ENCODE data around the gene AQP2. TPM values are rescaled to one million over a fixed set of nuclear protein-coding genes. Genes with fewer than 3 reads are reported as not detected.

The AQP2 gene
- total RNA-seq, 1 experiment from 2014 or later: 0.36 TPM

- Histone ChIP-seq H3K27ac (ENCODE audit: low read length) (no peak overlapping the region), H3K4me1 (ENCODE audit: control insufficient read depth, insufficient read depth, low read length) (peaks cover 20% of the 10 kb centered on the region; the same call in 1 of the 2 replicates), H3K4me3 (ENCODE audit: low read depth in 2 of 2, low read length in 2 of 2) (no peak overlapping the region), H3K36me3 (ENCODE audit: control insufficient read depth, insufficient read depth, low read length) (no peaks in the 10 kb centered on the region), H3K27me3 (ENCODE audit: control insufficient read depth, insufficient read depth, low read length) (no peaks in the 10 kb centered on the region), H3K9me3 (ENCODE audit: control insufficient read depth, insufficient read depth, low read depth, low read length) (no peaks in the 10 kb centered on the region)
- TF ChIP-seq, protein P1, sequence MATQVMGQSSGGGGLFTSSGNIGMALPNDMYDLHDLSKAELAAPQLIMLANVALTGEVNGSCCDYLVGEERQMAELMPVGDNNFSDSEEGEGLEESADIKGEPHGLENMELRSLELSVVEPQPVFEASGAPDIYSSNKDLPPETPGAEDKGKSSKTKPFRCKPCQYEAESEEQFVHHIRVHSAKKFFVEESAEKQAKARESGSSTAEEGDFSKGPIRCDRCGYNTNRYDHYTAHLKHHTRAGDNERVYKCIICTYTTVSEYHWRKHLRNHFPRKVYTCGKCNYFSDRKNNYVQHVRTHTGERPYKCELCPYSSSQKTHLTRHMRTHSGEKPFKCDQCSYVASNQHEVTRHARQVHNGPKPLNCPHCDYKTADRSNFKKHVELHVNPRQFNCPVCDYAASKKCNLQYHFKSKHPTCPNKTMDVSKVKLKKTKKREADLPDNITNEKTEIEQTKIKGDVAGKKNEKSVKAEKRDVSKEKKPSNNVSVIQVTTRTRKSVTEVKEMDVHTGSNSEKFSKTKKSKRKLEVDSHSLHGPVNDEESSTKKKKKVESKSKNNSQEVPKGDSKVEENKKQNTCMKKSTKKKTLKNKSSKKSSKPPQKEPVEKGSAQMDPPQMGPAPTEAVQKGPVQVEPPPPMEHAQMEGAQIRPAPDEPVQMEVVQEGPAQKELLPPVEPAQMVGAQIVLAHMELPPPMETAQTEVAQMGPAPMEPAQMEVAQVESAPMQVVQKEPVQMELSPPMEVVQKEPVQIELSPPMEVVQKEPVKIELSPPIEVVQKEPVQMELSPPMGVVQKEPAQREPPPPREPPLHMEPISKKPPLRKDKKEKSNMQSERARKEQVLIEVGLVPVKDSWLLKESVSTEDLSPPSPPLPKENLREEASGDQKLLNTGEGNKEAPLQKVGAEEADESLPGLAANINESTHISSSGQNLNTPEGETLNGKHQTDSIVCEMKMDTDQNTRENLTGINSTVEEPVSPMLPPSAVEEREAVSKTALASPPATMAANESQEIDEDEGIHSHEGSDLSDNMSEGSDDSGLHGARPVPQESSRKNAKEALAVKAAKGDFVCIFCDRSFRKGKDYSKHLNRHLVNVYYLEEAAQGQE (IDR thresholded peaks at IDR 0.05; ENCODE audit: insufficient read depth in 1 of 2, low read depth in 2 of 2, low read length in 1 of 2): no peak
- no peak for TF ChIP-seq TCF7L2 (IDR thresholded peaks at IDR 0.05; ENCODE audit: low read depth, low read length)
- TF ChIP-seq CTCF (IDR thresholded peaks at IDR 0.05): no peak
- no peak for TF ChIP-seq SIN3A (IDR thresholded peaks at IDR 0.05; ENCODE audit: borderline replicate concordance, insufficient read depth, low read depth, low read length)
- TF ChIP-seq POLR2AphosphoS5 (IDR thresholded peaks at IDR 0.05; ENCODE audit: low read depth, low read length): no peak
- in situ Hi-C loops (cut with HindIII; ENCODE audit: low pct_unique_long_range_greater_than_20kb, low sequenced_read_pairs): no loop called here
- ChIA-PET POLR2A (no interaction called here), CTCF (interaction anchor here (0.6 kb wide), 2 partner anchors 14 to 86 kb away, joined by 3 read pairs; no protein-coding TSS in a partner anchor)
- intact Hi-C loops (cut with micrococcal nuclease; ENCODE audit: unreplicated experiment): loop anchor here (5.0 kb wide), 1 partner anchor 87 kb away; the partner anchor contains the start of gene ASIC1
- no TSS peak for BruUV-seq (replicated peaks)
- DNase-seq (ENCODE audit: low read depth, low spot score) (no peak), ATAC-seq (no peak)
Measured at GRCh38 chr12:49969651-49970429, 19.3 kb downstream of the AQP2 start.

GRCh38 chr12:49970658-49971057 lies 20.1 kb downstream of the AQP2 start:
- intact Hi-C loops (cut with micrococcal nuclease; ENCODE audit: unreplicated experiment): no loop called here
- peaks cover 20% of the 10 kb centered on the region; the same call in 1 of the 2 replicates for H3K4me1 ChIP-seq (ENCODE audit: control insufficient read depth, insufficient read depth, low read length)
- H3K9me3 ChIP-seq (ENCODE audit: control insufficient read depth, insufficient read depth, low read depth, low read length): no peaks in the 10 kb centered on the region
- H3K27ac ChIP-seq (ENCODE audit: low read length): no peak overlapping the region
- CTCF ChIA-PET: interaction anchor here (0.6 kb wide), 1 partner anchor 86 kb away, joined by 3 read pairs; no protein-coding TSS in a partner anchor
- TF ChIP-seq POLR2AphosphoS5 (IDR thresholded peaks at IDR 0.05; ENCODE audit: low read depth, low read length) (no peak), SIN3A (IDR thresholded peaks at IDR 0.05; ENCODE audit: borderline replicate concordance, insufficient read depth, low read depth, low read length) (no peak), CTCF (IDR thresholded peaks at IDR 0.05) (no peak), TCF7L2 (IDR thresholded peaks at IDR 0.05; ENCODE audit: low read depth, low read length) (no peak)
- TF ChIP-seq, protein P1 (IDR thresholded peaks at IDR 0.05; ENCODE audit: insufficient read depth in 1 of 2, low read depth in 2 of 2, low read length in 1 of 2): no peak
- no peaks in the 10 kb centered on the region for H3K27me3 ChIP-seq (ENCODE audit: control insufficient read depth, insufficient read depth, low read length)
- H3K36me3 ChIP-seq (ENCODE audit: control insufficient read depth, insufficient read depth, low read length): no peaks in the 10 kb centered on the region
- POLR2A ChIA-PET: interaction anchor here (0.7 kb wide), 1 partner anchor 92 kb away, joined by 3 read pairs; no protein-coding TSS in a partner anchor
- in situ Hi-C loops (cut with HindIII; ENCODE audit: low pct_unique_long_range_greater_than_20kb, low sequenced_read_pairs): no loop called here
- ATAC-seq: no peak
- DNase-seq (ENCODE audit: low read depth, low spot score): no peak
- no TSS peak for BruUV-seq (replicated peaks)
- no peak overlapping the region for H3K4me3 ChIP-seq (ENCODE audit: low read depth in 2 of 2, low read length in 2 of 2)

All from Panc1 (cell line).